B cell (primary cell): ENCODE measurements around the gene G0S2. TPM values are rescaled to one million over a fixed set of nuclear protein-coding genes. Genes with fewer than 3 reads are reported as not detected.

Source experiments
- ATAC-seq: fragments of 200-7000 bp; cut with Tn5 transposase; one replicate; pipeline ENCODE4 v1.10.0; 2021; ENCODE audit warnings: low read depth, mild to moderate bottlenecking, moderate number of reproducible peaks, moderate library complexity
- CTCF ChIA-PET: fragments of 350-600 bp; sonication (Branson Sonifier 250); formaldehyde crosslinking; loops from one replicate; lab custom pipeline; 2021; ENCODE audit warnings: antibody characterized with exemption, inconsistent platforms; lab: Charles Lee
- POLR2A ChIA-PET: fragments of 350-600 bp; sonication (Branson Sonifier 250); formaldehyde crosslinking; loops from one replicate; lab custom pipeline; 2021; ENCODE audit warnings: antibody characterized with exemption; lab: Charles Lee
- DNase-seq: peaks from one replicate; pipeline ENCODE4 v3.0.0; 2013
- H2AFZ ChIP-seq: 2 replicates; pipeline ENCODE4 v1.6.1; 2012; ENCODE audit warnings: mild to moderate bottlenecking, low read depth, low read length; ENCODE audit not compliant: insufficient read depth, poor library complexity, severe bottlenecking
- H3K27ac ChIP-seq, 2 donors: 1 replicate in 1 of 2; 2 replicates in 1 of 2; pipeline ENCODE4 v1.5.1; 2012 to 2013; ENCODE audit warnings: low read length in 2 of 2, mild to moderate bottlenecking in 2 of 2, moderate library complexity in 1 of 2
- H3K27me3 ChIP-seq, 4 experiments: fragments of 200-600 bp in 1 of 4; sonication (generic) in 1 of 4; replicated peaks in 1 of 4; 1 replicate in 2 of 4; 2 replicates in 2 of 4; pipeline versions ENCODE4 v1.6.1 to v1.7.0; 2013 to 2016; ENCODE audit warnings: low read length in 3 of 4, mild to moderate bottlenecking in 2 of 4, mixed read lengths in 1 of 4, moderate library complexity in 1 of 4; ENCODE audit not compliant: insufficient read depth in 4 of 4, control insufficient read depth in 3 of 4; ENCODE audit errors: control extremely low read depth in 1 of 4
- H3K36me3 ChIP-seq, 2 experiments: replicated peaks in 1 of 2; 1 replicate in 1 of 2; 2 replicates in 1 of 2; pipeline versions ENCODE4 v1.6.1 to v1.7.1; 2013; ENCODE audit warnings: low read length in 1 of 2; ENCODE audit not compliant: insufficient read depth in 2 of 2, control insufficient read depth in 1 of 2; ENCODE audit errors: control extremely low read depth in 1 of 2, extremely low read depth in 1 of 2
- H3K4me1 ChIP-seq, 2 donors: fragments of 200-600 bp in 1 of 2; sonication (generic) in 1 of 2; 1 replicate in 1 of 2; 2 replicates in 1 of 2; pipeline versions ENCODE4 v1.5.1 to v1.6.1; 2013 to 2017; ENCODE audit warnings: low read length in 2 of 2; ENCODE audit not compliant: control insufficient read depth in 2 of 2, insufficient read depth in 2 of 2
- H3K4me2 ChIP-seq: replicated peaks from 2 replicates; pipeline ENCODE3; 2012; ENCODE audit warnings: mild to moderate bottlenecking, low read depth, low read length; ENCODE audit not compliant: poor library complexity, severe bottlenecking
- H3K4me3 ChIP-seq, 5 experiments: fragments of 200-600 bp in 1 of 5; sonication (generic) in 1 of 5; 1 replicate in 3 of 5; 2 replicates in 2 of 5; pipeline versions ENCODE4 v1.5.1 to v1.7.0; 2011 to 2016; ENCODE audit warnings: low read length in 4 of 5, mild to moderate bottlenecking in 4 of 5, low read depth in 2 of 5, control low read depth in 1 of 5, moderate library complexity in 1 of 5; ENCODE audit not compliant: insufficient read depth in 1 of 5; ENCODE audit errors: control extremely low read depth in 1 of 5, extremely low read depth in 1 of 5
- H3K79me2 ChIP-seq: fragments of 200-600 bp; sonication (generic); one replicate; pipeline ENCODE4 v1.6.0; 2016; ENCODE audit warnings: low read length; ENCODE audit not compliant: control insufficient read depth, insufficient read depth
- H3K9ac ChIP-seq: fragments of 200-600 bp; sonication (generic); 2 replicates; pipeline ENCODE4 v1.6.1; 2017; ENCODE audit warnings: mild to moderate bottlenecking, low read length, moderate library complexity
- H3K9me3 ChIP-seq, 3 donors: one replicate each; pipeline versions ENCODE4 v1.6.1 to v1.7.1; 2013; ENCODE audit warnings: low read length in 2 of 3; ENCODE audit not compliant: control insufficient read depth in 2 of 3, insufficient read depth in 1 of 3; ENCODE audit errors: control extremely low read depth in 1 of 3
- H4K20me1 ChIP-seq: 2 replicates; pipeline ENCODE4 v1.6.0; 2012; ENCODE audit warnings: mild to moderate bottlenecking, low read length; ENCODE audit not compliant: insufficient read depth, control insufficient read depth, poor library complexity, severe bottlenecking
- H3K27ac Mint-ChIP-seq: one replicate; pipeline ENCODE4 v1.8.0; 2021; ENCODE audit warnings: mixed read lengths
- H3K27me3 Mint-ChIP-seq: one replicate; pipeline ENCODE4 v1.8.0; 2021; ENCODE audit warnings: mixed read lengths
- H3K4me1 Mint-ChIP-seq: one replicate; pipeline ENCODE4 v1.8.0; 2021; ENCODE audit warnings: mixed read lengths
- H3K4me3 Mint-ChIP-seq: one replicate; pipeline ENCODE4 v1.8.0; 2021; ENCODE audit warnings: mixed read lengths
- H3K9me3 Mint-ChIP-seq: one replicate; pipeline ENCODE4 v1.8.0; 2022; ENCODE audit warnings: mixed read lengths; ENCODE audit not compliant: insufficient read depth
- CTCF ChIP-seq: fragments of 200-600 bp; IDR thresholded peaks from one replicate; pipeline ENCODE4 v1.8.0; 2022; ENCODE audit warnings: antibody characterized with exemption, mild to moderate bottlenecking
- EZH2 ChIP-seq: IDR thresholded peaks from 2 replicates; pipeline ENCODE4 v1.6.1; 2012; ENCODE audit warnings: borderline replicate concordance, low read depth, mild to moderate bottlenecking, moderate library complexity, low read length; ENCODE audit not compliant: insufficient read depth, poor library complexity, severe bottlenecking
- WGBS: methylation state at CpG from one replicate; pipeline ENCODE4 v1.1.5; 2013; ENCODE audit warnings: missing lambda C conversion rate; ENCODE audit not compliant: insufficient coverage; 5-methylcytosine and 5-hydroxymethylcytosine counted together
- intact Hi-C: fragments of 100-400 bp; cut with micrococcal nuclease; formaldehyde crosslinking; loops from one replicate; pipeline ENCODE4 v1.10.0; 2022
- polyA plus RNA-seq: library from polyadenylated mRNA; depleted of rRNA; stranded (reverse); fragments of >200 nt; gene quantifications from 2 replicates; pipeline ENCODE4 v1.2.3, GENCODE V29; 2012
- total RNA-seq, 2 donors: library from RNA; stranded (reverse); fragments of 120-200 nt in 1 of 2; gene quantifications; 1 replicate in 1 of 2; 2 replicates in 1 of 2; pipeline versions ENCODE4 v1.2.3 to v1.2.4, GENCODE V29; 2013 to 2022

G0S2 gene
- total and polyA plus RNA-seq, 2 donors (not counting 1 experiment from before 2014, with no cell fraction given), result 6.2 TPM; not detected in 1

DNA sequence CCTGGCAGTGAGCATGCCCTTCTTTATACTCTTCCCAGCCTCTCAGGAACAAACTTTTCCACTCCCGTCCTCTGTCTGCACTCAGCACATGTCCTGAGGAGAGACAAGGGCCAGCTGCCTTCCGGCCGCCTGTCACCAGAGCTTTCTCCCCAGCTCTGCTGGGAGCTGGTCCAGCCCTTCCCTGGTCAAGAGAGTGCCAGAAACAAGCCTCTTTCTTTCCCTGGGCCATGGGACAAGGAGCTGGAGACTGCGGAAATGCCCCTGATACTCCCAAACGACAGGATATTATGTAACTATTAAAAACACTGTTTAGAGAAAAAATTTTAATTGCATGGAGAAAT, 33.4 kb upstream of the G0S2 start:
- Mint-ChIP-seq H3K4me3 (no peak overlapping the region), H3K4me1 (no peaks in the 10 kb centered on the region), H3K27ac (no peak overlapping the region), H3K9me3 (no peaks in the 10 kb centered on the region), H3K27me3 (peaks cover 5% of the 10 kb centered on the region)
- no peak for ATAC-seq
- Histone ChIP-seq H4K20me1 (no peaks in the 10 kb centered on the region), H3K27ac (no peak overlapping the region), H3K9ac (no peak overlapping the region), H2AFZ (no peak overlapping the region), H3K4me3 (no peak overlapping the region), H3K4me1 (no peaks in the 10 kb centered on the region), H3K4me2 (no peak overlapping the region), H3K27me3 (no peaks in the 10 kb centered on the region), H3K79me2 (no peaks in the 10 kb centered on the region), H3K9me3 (no peaks in the 10 kb centered on the region), H3K36me3 (no peaks in the 10 kb centered on the region)
- no peak for DNase-seq
- ChIA-PET CTCF (interaction anchor here (1.0 to 2.3 kb wide), 3 partner anchors 11 to 181 kb away, joined by 3 to 10 read pairs (median 3); no protein-coding TSS in a partner anchor), POLR2A (no interaction called here)
- intact Hi-C loops, result no loop called here
- TF ChIP-seq EZH2 (no peak), CTCF (no peak)
- 100% methylated on average over 3 of the region's 5 CpGs for WGBS

- no peaks in the 10 kb centered on the region for H3K4me1 Mint-ChIP-seq
- no peak overlapping the region for H3K27ac Mint-ChIP-seq
- POLR2A ChIA-PET, result no interaction called here
- Histone ChIP-seq H3K4me1 (no peaks in the 10 kb centered on the region), H3K4me2 (no peak overlapping the region), H4K20me1 (no peaks in the 10 kb centered on the region), H3K79me2 (no peaks in the 10 kb centered on the region), H3K9me3 (no peaks in the 10 kb centered on the region), H3K36me3 (no peaks in the 10 kb centered on the region), H3K27me3 (no peaks in the 10 kb centered on the region), H3K4me3 (no peak overlapping the region), H2AFZ (no peak overlapping the region), H3K9ac (no peak overlapping the region), H3K27ac (no peak overlapping the region)
- H3K4me3 Mint-ChIP-seq, result no peak overlapping the region
- 43% methylated on average over 1 of the region's 3 CpGs for WGBS
- TF ChIP-seq CTCF, result no peak
- no peak for TF ChIP-seq EZH2
- H3K9me3 Mint-ChIP-seq, result no peaks in the 10 kb centered on the region
- H3K27me3 Mint-ChIP-seq, result peaks cover 5% of the 10 kb centered on the region
- CTCF ChIA-PET, result interaction anchor here (1.3 to 2.3 kb wide), 4 partner anchors 12 to 180 kb away, joined by 3 to 10 read pairs (median 3); no protein-coding TSS in a partner anchor
- intact Hi-C loops, result no loop called here
- ATAC-seq, result no peak
- no peak for DNase-seq
These were observed 32.4 kb upstream of the G0S2 start for GRCh38 chr1:209642816-209643215.
